ENCODE results near the gene LRRC36.

The LRRC36 gene

GRCh38 chr16:67326472-67327309 is at the start of gene LRRC36, which contains the start of gene KCTD19:
TSS of gene LRRC36 (plus strand) at chr16:67326815. CDS start at chr16:67326863, 48 bp downstream.
TSS of gene KCTD19 (minus strand) at chr16:67326741. CDS start at chr16:67326707, 34 bp downstream.
- DNase-seq (ENCODE audit: low read depth in 2 of 2, low spot score in 1 of 2): peak; percentile 21 to 33

GRCh38 chr16:67277294-67277998 is 49.2 kb upstream of the LRRC36 start:
- no peak for DNase-seq (ENCODE audit: low read depth in 2 of 2, low spot score in 1 of 2)

GRCh38 chr16:67277999-67278772 is 48.4 kb upstream of the LRRC36 start:
- no peak for DNase-seq (ENCODE audit: low read depth in 2 of 2, low spot score in 1 of 2)

- DNase-seq (ENCODE audit: low read depth in 2 of 2, low spot score in 1 of 2): peak in 1 of 2 donors; percentile 6
Measured at GRCh38 chr16:67278773-67279295, 47.8 kb upstream of the LRRC36 start.

- DNase-seq (ENCODE audit: low read depth in 2 of 2, low spot score in 1 of 2): peak; percentile 46 to 60
Measured at GRCh38 chr16:67279296-67280089, 47.1 kb upstream of the LRRC36 start, which contains the start of gene PLEKHG4. TSS of gene PLEKHG4 (plus strand) at chr16:67279532. CDS start at chr16:67280045, 513 bp downstream.

GRCh38 chr16:67280090-67281015 is 46.3 kb upstream of the LRRC36 start:
- DNase-seq (ENCODE audit: low read depth in 2 of 2, low spot score in 1 of 2): no peak

GRCh38 chr16:67281536-67282446 is 44.8 kb upstream of the LRRC36 start:
- DNase-seq (ENCODE audit: low read depth in 2 of 2, low spot score in 1 of 2): no peak

GRCh38 chr16:67282447-67282805 is 44.2 kb upstream of the LRRC36 start:
- DNase-seq (ENCODE audit: low read depth in 2 of 2, low spot score in 1 of 2): no peak

- no peak for DNase-seq (ENCODE audit: low read depth in 2 of 2, low spot score in 1 of 2)
Measured at GRCh38 chr16:67283039-67283825, 43.4 kb upstream of the LRRC36 start.

GRCh38 chr16:67283826-67284555 is 42.6 kb upstream of the LRRC36 start:
- no peak for DNase-seq (ENCODE audit: low read depth in 2 of 2, low spot score in 1 of 2)

- DNase-seq (ENCODE audit: low read depth in 2 of 2, low spot score in 1 of 2): no peak
Measured at GRCh38 chr16:67284699-67285646, 41.6 kb upstream of the LRRC36 start.

GRCh38 chr16:67286441-67287235 is 40.0 kb upstream of the LRRC36 start:
- no peak for DNase-seq (ENCODE audit: low read depth in 2 of 2, low spot score in 1 of 2)

GRCh38 chr16:67287960-67288359 is 38.7 kb upstream of the LRRC36 start:
- DNase-seq (ENCODE audit: low read depth in 2 of 2, low spot score in 1 of 2): no peak

GRCh38 chr16:67291461-67291860 is 35.2 kb upstream of the LRRC36 start:
- DNase-seq (ENCODE audit: low read depth in 2 of 2, low spot score in 1 of 2): no peak

All from stimulated activated CD8-positive, alpha-beta memory T cell treated with anti-CD3 and anti-CD28 coated beads, Interleukin-4, amount 100 ng/mL, for 4 hours (primary cell).